KMS-11 (cell line): ENCODE measurements around the gene ADNP2.

ENCODE experiments used
- H2AFZ ChIP-seq: fragments of 200-600 bp; sonication (generic); 2 replicates; pipeline ENCODE4 v1.6.1; 2016; ENCODE audit warnings: antibody characterized with exemption, mixed run types, low read depth
- H3K27ac ChIP-seq: fragments of 200-600 bp; sonication (generic); 2 replicates; pipeline ENCODE4 v1.6.1; 2016; ENCODE audit warnings: mild to moderate bottlenecking, mixed run types
- H3K27me3 ChIP-seq: fragments of 200-600 bp; sonication (generic); 2 replicates; pipeline ENCODE4 v1.6.1; 2017; ENCODE audit warnings: mild to moderate bottlenecking, low read depth, mixed run types, moderate library complexity; ENCODE audit not compliant: insufficient read depth
- H3K36me3 ChIP-seq: fragments of 200-600 bp; sonication (generic); 2 replicates; pipeline ENCODE4 v1.6.1; 2017; ENCODE audit warnings: mild to moderate bottlenecking, mixed run types; ENCODE audit not compliant: insufficient read depth
- H3K4me1 ChIP-seq: fragments of 200-600 bp; sonication (generic); 2 replicates; pipeline ENCODE4 v1.6.1; 2016; ENCODE audit warnings: mild to moderate bottlenecking, low read depth, mixed run types; ENCODE audit not compliant: poor library complexity, severe bottlenecking
- H3K4me2 ChIP-seq: fragments of 200-600 bp; sonication (generic); 2 replicates; pipeline ENCODE4 v1.7.0; 2016; ENCODE audit warnings: mild to moderate bottlenecking, mixed run types
- H3K4me3 ChIP-seq: fragments of 200-600 bp; sonication (generic); IDR thresholded peaks from 2 replicates; pipeline ENCODE4 v1.6.1; 2017; ENCODE audit warnings: low read depth, low read length, mixed read lengths; ENCODE audit not compliant: insufficient read depth
- H3K79me2 ChIP-seq: fragments of 200-600 bp; sonication (generic); 2 replicates; pipeline ENCODE4 v1.6.1; 2016; ENCODE audit warnings: low read depth, mixed run types; ENCODE audit not compliant: insufficient read depth
- H3K9ac ChIP-seq: fragments of 200-600 bp; sonication (generic); 2 replicates; pipeline ENCODE4 v1.6.1; 2016; ENCODE audit warnings: mild to moderate bottlenecking, mixed run types
- H4K20me1 ChIP-seq: fragments of 200-600 bp; sonication (generic); 2 replicates; pipeline ENCODE4 v1.6.1; 2016; ENCODE audit warnings: mild to moderate bottlenecking, mixed run types; ENCODE audit not compliant: insufficient read depth
- TF ChIP-seq, protein P1 (sequence below): fragments of 200-600 bp; sonication (generic); conservative IDR thresholded peaks from 2 replicates; pipeline ENCODE4 v1.6.1; 2017; ENCODE audit warnings: low read depth, mild to moderate bottlenecking, antibody characterized with exemption, low read length, moderate library complexity, mixed read lengths

Gene ADNP2

DNA sequence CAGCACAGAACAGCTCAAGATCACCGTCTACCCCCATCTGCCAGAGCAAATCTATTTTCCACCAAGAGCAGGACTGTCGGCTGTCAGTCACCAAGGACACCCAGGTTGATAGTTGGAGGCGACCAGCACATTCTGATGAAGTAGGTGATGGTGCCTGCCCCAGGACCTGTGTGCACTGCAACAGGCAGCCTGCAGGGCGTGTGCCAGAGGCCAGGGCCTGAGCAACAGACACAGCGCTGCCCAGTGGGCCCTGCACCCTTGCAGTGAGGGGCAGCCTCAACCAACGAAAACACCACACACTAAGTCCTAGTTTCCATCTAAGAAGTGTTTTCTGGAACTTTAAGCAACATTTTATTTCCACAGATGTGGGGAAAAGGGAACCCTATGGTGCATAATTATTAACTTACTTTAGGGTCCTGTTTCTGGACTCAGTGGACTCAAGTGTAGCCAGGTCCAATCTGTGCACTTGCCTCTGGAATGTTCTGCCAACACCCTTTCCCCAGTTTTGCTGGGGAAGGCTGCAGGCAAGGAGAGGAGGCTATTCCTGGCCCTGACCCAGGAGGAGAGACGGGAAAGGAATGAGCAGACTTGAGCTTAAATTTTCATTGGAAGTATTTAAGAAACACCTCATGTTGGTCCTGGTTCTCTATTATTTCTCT, 61.5 kb downstream of the ADNP2 start:
- H3K36me3 ChIP-seq: no peaks in the 10 kb centered on the region
- H3K79me2 ChIP-seq: no peaks in the 10 kb centered on the region
- no peak overlapping the region for H3K9ac ChIP-seq
- no peak overlapping the region for H2AFZ ChIP-seq
- no peaks in the 10 kb centered on the region for H3K4me1 ChIP-seq
- H3K27me3 ChIP-seq: no peaks in the 10 kb centered on the region
- H3K4me3 ChIP-seq: no peak overlapping the region
- H3K4me2 ChIP-seq: no peak overlapping the region
- no peak overlapping the region for H3K27ac ChIP-seq
- TF ChIP-seq, protein P1, sequence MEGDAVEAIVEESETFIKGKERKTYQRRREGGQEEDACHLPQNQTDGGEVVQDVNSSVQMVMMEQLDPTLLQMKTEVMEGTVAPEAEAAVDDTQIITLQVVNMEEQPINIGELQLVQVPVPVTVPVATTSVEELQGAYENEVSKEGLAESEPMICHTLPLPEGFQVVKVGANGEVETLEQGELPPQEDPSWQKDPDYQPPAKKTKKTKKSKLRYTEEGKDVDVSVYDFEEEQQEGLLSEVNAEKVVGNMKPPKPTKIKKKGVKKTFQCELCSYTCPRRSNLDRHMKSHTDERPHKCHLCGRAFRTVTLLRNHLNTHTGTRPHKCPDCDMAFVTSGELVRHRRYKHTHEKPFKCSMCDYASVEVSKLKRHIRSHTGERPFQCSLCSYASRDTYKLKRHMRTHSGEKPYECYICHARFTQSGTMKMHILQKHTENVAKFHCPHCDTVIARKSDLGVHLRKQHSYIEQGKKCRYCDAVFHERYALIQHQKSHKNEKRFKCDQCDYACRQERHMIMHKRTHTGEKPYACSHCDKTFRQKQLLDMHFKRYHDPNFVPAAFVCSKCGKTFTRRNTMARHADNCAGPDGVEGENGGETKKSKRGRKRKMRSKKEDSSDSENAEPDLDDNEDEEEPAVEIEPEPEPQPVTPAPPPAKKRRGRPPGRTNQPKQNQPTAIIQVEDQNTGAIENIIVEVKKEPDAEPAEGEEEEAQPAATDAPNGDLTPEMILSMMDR: no peak
- H4K20me1 ChIP-seq: no peaks in the 10 kb centered on the region

DNA sequence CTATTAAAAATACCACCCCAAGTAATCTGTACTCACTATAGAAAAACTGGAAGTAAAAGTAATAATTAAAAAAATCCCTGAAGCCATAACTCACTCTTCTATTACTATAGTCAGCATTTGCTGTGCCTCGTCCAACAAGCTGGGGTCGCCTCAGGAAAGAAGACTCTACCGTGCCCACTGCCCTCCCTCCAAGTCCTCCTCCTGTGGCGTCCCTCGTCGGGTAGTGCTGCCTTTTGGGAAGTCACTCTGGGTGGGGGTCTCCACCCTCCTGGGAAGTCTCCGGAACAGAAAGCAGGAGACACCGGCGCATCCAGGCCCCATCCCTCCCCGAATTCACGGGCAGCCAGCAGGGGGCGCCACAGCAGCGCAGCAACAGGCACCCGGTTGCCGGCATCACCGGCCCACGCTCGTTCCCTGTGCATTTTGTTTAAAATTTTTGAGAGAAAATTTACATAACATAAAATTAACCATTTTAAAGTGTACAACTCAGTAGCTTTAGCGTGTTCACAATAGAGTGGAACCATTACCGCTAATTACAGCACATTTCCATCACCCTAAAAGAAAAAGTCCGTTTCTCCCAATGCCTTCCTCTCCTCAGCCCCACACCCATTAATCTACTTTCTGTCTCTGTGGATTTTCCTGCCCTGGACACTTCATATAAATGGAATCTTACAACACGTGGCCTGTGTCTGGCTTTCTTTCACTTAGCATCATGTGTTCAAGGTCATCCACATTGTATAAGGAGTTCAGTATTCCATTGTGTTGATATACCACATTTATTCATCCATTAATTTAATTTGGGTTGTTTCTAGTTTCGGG, 62.2 kb downstream of the ADNP2 start:
- H2AFZ ChIP-seq: no peak overlapping the region
- no peak overlapping the region for H3K27ac ChIP-seq
- no peaks in the 10 kb centered on the region for H3K27me3 ChIP-seq
- TF ChIP-seq, protein P1: peak; percentile 81
- no peaks in the 10 kb centered on the region for H3K79me2 ChIP-seq
- no peak overlapping the region for H3K9ac ChIP-seq
- H4K20me1 ChIP-seq: no peaks in the 10 kb centered on the region
- no peaks in the 10 kb centered on the region for H3K4me1 ChIP-seq
- no peak overlapping the region for H3K4me3 ChIP-seq
- no peak overlapping the region for H3K4me2 ChIP-seq
- no peaks in the 10 kb centered on the region for H3K36me3 ChIP-seq

- Histone ChIP-seq H3K36me3 (no peaks in the 10 kb centered on the region), H4K20me1 (no peaks in the 10 kb centered on the region), H3K4me1 (no peaks in the 10 kb centered on the region), H3K9ac (no peak overlapping the region), H2AFZ (no peak overlapping the region), H3K27ac (no peak overlapping the region), H3K4me2 (no peak overlapping the region), H3K79me2 (no peaks in the 10 kb centered on the region), H3K27me3 (no peaks in the 10 kb centered on the region), H3K4me3 (no peak overlapping the region)
- TF ChIP-seq, protein P1: no peak
Observed at GRCh38 chr18:80172056-80172455, 63.0 kb downstream of the ADNP2 start.

- Histone ChIP-seq H3K36me3 (no peaks in the 10 kb centered on the region), H3K79me2 (no peaks in the 10 kb centered on the region), H3K4me2 (no peak overlapping the region), H3K27ac (no peak overlapping the region), H3K4me1 (no peaks in the 10 kb centered on the region), H3K27me3 (no peaks in the 10 kb centered on the region), H3K9ac (no peak overlapping the region), H4K20me1 (no peaks in the 10 kb centered on the region), H3K4me3 (no peak overlapping the region), H2AFZ (no peak overlapping the region)
- TF ChIP-seq, protein P1: no peak
Observed at GRCh38 chr18:80173060-80173459, 64.0 kb downstream of the ADNP2 start.
